G401 (cell line): ENCODE measurements around the gene CFAP157. TPM values are rescaled to one million over a fixed set of nuclear protein-coding genes. Genes with fewer than 3 reads are reported as not detected.

Experiments used
- DNase-seq: peaks from one replicate; pipeline ENCODE4 v3.0.0-alpha.2; 2015; ENCODE audit warnings: low spot score
- in situ Hi-C: cut with HindIII; loops from 2 replicates; pipeline ENCODE4 v1.10.0; 2016; ENCODE audit warnings: low sequenced_read_pairs, mixed read lengths
- total RNA-seq: library from RNA; depleted of rRNA; stranded (reverse); fragments of >200 nt; shearing (Covaris generic); gene quantifications from 2 replicates; pipeline ENCODE4 v1.2.3, GENCODE V29; 2014

Gene CFAP157
- total RNA-seq, 1 experiment from 2014 or later: not detected

DNA sequence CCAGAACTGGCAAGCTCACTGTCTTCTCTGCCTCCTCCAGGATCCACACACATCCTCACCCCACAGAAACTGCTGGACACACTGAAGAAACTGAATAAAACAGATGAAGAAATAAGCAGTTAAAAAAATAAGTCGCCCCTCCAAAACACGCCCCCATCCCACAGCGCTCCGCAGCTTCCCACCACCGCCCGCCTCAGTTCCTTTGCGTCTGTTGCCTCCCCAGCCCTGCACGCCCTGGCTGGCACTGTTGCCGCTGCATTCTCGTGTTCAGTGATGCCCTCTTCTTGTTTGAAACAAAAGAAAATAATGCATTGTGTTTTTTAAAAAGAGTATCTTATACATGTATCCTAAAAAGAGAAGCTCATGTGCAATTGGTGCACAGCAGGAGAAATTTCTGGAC lies 16.1 kb upstream of the CFAP157 start:
- in situ Hi-C loops: no loop called here

DNA sequence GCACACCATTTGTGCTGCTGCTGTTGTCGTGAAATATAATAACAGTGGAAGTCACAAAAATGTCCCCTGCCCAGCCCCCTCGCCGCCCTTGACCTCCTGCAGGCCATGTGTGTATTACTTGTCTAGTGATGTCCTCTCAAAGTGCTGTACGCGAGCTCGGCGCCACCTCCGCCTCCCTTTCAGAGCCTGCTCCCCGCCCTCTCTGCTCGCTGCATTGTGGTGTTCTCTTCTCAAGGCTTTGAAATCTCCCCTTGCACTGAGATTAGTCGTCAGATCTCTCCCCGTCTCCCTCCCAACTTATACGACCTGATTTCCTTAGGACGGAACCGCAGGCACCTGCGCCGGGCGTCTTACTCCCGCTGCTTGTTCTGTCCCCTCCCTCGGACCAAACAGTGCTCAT lies 14.7 kb upstream of the CFAP157 start:
- DNase-seq: no peak
- in situ Hi-C loops: no loop called here

More for the DNA sequence above, 16.1 kb upstream of the CFAP157 start:
- DNase-seq: no peak

DNA sequence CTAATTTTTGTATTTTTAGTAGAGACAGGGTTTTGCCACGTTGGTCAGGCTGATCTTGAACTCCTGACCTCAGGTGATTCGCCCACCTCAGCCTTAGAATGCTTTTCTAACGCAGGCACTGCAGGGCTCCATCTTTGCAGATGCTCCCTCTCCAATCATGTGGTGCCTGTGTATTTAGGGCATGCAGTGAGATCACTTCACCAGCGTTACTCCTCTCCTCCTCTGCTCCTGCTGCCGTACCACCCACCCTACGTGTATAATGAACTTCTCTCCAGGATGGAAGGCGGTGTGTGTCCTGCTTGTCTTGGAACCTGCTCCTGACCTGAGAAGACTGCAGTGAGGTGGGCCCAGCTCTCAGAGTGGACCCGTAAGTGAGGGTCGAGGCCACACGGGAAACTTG lies 13.6 kb upstream of the CFAP157 start:
- DNase-seq: no peak
- in situ Hi-C loops: no loop called here

DNA sequence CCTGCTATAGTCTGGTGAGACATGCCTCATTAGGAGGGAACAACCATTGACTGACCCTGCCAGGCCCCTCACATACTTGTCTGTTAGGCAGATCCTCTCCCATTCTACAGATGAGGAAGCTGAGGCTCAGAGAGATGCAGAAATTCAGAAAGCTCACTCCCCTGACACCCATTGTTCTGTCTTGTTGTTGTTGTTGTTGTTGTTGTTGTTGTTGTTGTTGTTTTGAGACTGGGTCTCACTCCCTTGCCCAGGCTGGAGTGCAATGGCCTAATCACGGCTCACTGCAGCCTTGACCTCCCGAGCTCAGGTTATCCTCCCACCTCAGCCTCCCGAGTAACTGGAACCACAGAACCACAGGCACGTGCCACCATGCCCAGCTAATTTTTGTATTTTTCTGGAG lies 13.1 kb upstream of the CFAP157 start:
- DNase-seq: no peak
- in situ Hi-C loops: no loop called here

- peak; percentile 26 for DNase-seq
- in situ Hi-C loops: no loop called here
These were observed 11.7 kb upstream of the CFAP157 start for GRCh38 chr9:127694890-127695720.

DNA sequence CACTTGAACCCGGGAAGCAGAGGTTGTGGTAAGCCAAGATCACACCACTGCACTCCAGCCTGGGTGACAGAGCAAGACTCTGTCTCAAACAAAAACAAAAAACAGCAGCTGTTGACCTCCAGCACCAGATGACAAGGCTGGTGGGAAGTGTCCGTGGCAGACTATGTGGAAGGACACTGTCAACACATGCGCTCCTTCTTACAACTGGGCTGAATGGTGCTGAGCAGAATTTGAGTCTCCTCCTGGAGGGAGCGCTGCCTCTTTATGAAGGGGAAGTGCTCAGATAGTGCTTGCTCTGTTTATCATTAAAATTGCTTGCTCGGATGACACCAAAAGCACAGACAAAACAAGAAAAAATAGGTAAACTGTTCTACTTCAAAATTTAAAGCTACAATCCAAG lies 9.2 kb upstream of the CFAP157 start:
- in situ Hi-C loops: no loop called here
- no peak for DNase-seq

GRCh38 chr9:127698386-127698785 lies 8.4 kb upstream of the CFAP157 start:
- DNase-seq: no peak
- in situ Hi-C loops: no loop called here

- in situ Hi-C loops: no loop called here
- DNase-seq: peak; percentile 99
These were observed 7.7 kb upstream of the CFAP157 start for GRCh38 chr9:127698985-127699670.

DNA sequence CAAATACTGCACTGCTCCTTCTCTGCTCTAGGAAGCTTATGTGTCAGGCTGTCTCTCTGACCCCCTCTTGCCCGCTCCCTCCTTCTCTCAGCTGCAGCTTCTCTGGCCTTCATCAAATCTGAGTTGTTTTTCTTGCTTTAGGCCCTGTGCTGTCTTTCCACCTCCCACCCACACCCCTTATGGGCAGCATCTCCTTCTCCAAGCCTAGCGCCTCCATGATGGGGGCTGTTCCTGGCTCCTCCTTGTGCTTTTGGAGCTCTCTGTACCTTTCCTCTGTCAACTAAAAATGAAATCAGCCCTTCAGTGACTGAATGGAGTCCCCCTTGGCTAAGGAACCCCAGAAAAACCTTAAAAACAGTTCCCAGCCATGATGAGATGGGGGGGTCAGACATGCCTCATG lies 6.6 kb upstream of the CFAP157 start:
- no peak for DNase-seq
- in situ Hi-C loops: no loop called here

DNA sequence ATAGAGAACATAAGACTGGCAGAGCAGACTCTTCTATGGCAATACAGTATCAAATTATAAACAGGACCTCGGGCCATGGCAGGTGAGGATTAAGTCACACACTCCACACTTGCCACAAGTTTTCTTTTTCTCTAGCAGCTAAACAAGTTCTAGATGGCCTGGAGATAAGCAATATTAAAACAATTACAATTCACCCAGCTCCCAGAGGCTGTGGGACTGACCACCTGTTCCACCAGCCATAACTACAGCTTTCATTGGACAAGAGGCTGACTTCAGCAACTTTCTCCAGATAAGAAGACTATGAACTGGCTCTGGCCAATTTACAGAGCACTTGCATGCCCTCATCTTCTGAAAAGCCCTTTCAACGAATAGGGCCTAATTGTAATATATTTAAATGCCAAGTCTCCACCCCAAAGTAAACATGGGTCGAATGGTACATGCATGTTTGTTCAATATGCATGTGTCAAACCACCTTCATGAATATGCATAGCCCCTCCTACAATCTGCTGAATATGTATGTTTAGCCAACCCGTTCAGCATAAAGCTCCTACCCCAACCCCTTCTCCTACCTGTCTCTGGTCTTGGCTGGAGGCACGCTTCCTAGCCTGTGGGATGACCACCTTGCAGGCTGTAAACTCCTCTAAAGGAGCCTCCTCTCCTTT lies 6.1 kb upstream of the CFAP157 start:
- no peak for DNase-seq
- in situ Hi-C loops: no loop called here

DNA sequence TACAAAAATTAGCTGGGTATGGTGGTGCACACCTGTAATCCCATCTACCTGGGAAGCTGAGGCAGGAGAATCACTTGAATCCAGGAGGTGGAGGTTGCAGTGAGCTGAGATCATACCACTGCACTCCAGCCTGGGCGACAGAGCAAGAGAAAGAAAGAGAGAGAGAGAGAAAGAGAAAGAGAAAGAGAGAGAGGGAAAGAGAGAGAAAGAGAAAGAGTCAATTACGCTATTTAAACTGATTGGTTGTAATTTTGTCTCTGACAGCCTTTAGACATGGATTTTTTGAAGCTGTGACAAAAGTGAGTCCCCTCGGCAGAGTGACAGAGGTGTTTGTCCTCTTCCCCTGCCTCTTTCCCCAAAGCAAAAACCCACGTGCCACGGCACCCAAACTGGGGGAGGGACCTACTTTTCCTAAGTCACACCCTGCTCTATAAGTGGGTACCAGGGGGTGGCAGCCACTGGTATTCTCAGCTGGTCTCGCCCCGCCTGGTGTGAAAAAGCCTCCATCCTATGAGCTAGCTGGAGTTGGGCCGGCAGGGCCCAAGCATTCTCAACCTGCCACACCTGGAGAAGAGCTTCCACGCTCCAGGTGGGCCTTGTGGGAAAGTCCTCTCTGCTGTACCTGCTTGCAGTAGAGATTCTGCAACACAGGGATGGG lies 3.4 kb upstream of the CFAP157 start:
- DNase-seq: no peak
- in situ Hi-C loops: no loop called here

DNA sequence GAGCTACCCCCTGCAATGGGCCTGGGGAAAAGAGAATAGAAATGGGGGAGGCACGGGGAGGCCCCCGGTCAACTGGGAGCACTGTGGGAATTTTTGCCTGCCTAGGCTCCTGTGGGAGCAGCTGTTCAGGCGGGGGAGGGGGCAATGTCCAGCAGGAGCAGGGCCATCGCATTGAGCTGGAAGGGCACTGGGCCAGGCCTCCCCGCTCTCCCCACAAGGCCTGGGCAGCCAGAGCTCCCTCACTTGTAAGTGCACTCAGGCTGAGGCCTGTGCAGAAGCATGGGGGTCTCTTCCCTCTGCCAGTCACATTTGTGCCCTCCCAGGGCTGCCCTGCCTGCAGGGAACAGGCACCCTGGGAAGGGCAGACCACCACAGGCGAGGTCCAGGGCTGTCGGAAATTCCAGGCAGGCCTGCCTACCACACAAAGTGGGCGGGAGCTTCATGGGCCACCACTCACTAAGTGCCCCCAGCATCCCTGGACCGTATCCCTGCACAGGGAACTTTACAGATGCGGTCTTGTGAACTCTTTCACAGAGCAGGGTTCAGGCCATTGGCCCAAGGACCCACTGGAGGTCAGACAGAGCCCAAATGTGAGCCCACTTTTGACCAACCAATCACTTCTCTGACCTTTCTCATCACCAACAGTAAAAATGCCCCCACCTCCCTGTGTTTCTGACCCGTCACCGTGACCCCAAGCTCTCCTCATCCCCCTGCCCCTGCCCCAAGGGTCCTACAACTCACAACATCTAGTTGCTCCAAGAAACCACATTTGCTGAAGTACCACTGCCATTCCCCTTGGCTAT lies 1.0 kb upstream of the CFAP157 start:
- in situ Hi-C loops: no loop called here
- DNase-seq: no peak

- DNase-seq: no peak
- in situ Hi-C loops: no loop called here
These were observed 978 bp downstream of the CFAP157 start for GRCh38 chr9:127707766-127708165.

DNA sequence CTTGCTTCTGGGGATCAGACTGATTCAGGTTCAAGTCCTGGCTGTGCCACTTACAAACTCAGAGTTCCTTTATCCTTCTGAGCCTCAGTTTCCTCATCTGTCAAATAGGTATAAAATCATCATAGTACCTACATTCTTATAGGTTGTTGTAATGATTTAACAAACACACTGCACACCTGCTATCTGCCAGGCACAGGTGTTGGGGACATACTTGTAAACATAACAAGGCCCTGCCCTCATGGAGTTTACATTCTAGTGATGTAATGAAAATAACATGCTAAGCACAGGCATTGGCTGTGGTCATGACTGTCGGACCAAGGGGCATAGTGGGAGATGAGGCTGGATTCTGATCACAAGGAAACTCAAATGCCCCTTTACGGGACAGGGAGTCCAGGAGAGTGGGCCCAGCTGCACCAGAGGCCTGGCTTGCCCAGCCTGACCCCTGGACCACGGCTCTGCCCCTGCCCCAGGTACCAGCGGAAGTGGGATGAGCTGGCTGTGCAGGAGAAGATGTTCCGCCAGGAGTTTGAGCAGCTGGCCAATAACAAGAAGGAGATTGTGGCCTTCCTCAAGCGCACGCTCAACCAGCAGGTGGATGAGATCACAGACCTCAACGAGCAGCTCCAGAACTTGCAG lies 2.3 kb downstream of the CFAP157 start:
- in situ Hi-C loops: no loop called here
- no peak for DNase-seq

- DNase-seq: no peak
- in situ Hi-C loops: no loop called here
These were observed 3.5 kb downstream of the CFAP157 start for GRCh38 chr9:127710204-127710783.

- in situ Hi-C loops: no loop called here
- no peak for DNase-seq
These were observed 4.5 kb downstream of the CFAP157 start for GRCh38 chr9:127711226-127711701.

- no peak for DNase-seq
- in situ Hi-C loops: no loop called here
These were observed 5.1 kb downstream of the CFAP157 start for GRCh38 chr9:127711831-127712274.

- no peak for DNase-seq
- in situ Hi-C loops: no loop called here
These were observed 5.6 kb downstream of the CFAP157 start for GRCh38 chr9:127712371-127712770.
